GM21825 (cell line): ENCODE results near the gene ZDHHC22.

Experiments used
- ATAC-seq: cut with Tn5 transposase; IDR thresholded peaks from one replicate; pipeline ENCODE4 v1.9.1; 2021; ENCODE audit warnings: mild to moderate bottlenecking, moderate library complexity; ENCODE audit not compliant: unreplicated experiment

The ZDHHC22 gene

GRCh38 chr14:77158175-77158881, 16.7 kb upstream of the ZDHHC22 start:
- ATAC-seq: no peak

GRCh38 chr14:77157740-77158139, 16.1 kb upstream of the ZDHHC22 start:
- no peak for ATAC-seq

GRCh38 chr14:77155083-77155482, 13.5 kb upstream of the ZDHHC22 start:
- no peak for ATAC-seq

GRCh38 chr14:77154421-77154820, 12.8 kb upstream of the ZDHHC22 start:
- ATAC-seq: no peak

GRCh38 chr14:77153802-77154201, 12.2 kb upstream of the ZDHHC22 start:
- ATAC-seq: no peak

GRCh38 chr14:77151918-77152588, 10.5 kb upstream of the ZDHHC22 start:
- no peak for ATAC-seq

- no peak for ATAC-seq
Measured at GRCh38 chr14:77151245-77151644, 9.7 kb upstream of the ZDHHC22 start.

GRCh38 chr14:77148510-77149231, 7.1 kb upstream of the ZDHHC22 start:
- no peak for ATAC-seq

- ATAC-seq: no peak
Measured at GRCh38 chr14:77145975-77146740, 4.6 kb upstream of the ZDHHC22 start.

GRCh38 chr14:77144412-77145115, 3.0 kb upstream of the ZDHHC22 start:
- no peak for ATAC-seq

- no peak for ATAC-seq
Measured at GRCh38 chr14:77143071-77143470, 1.5 kb upstream of the ZDHHC22 start.

GRCh38 chr14:77142005-77142800, 612 bp upstream of the ZDHHC22 start:
- ATAC-seq: no peak

- no peak for ATAC-seq
Measured at GRCh38 chr14:77140359-77141213, 1.0 kb downstream of the ZDHHC22 start.

GRCh38 chr14:77139540-77140358, 1.8 kb downstream of the ZDHHC22 start:
- ATAC-seq: no peak

GRCh38 chr14:77139022-77139421, 2.6 kb downstream of the ZDHHC22 start:
- no peak for ATAC-seq

GRCh38 chr14:77133720-77134338, 7.8 kb downstream of the ZDHHC22 start:
- no peak for ATAC-seq

- no peak for ATAC-seq
Measured at GRCh38 chr14:77131871-77132486, 9.6 kb downstream of the ZDHHC22 start.
